NT2/D1 (cell line): ENCODE data around the gene COL1A1.

Experiments
- SUZ12 ChIP-seq: IDR thresholded peaks from 2 replicates; pipeline ENCODE4 v1.6.1; 2011; ENCODE audit not compliant: insufficient read length, insufficient read depth; ENCODE audit errors: extremely low read depth
- ZNF274 ChIP-seq: IDR thresholded peaks from 2 replicates; pipeline ENCODE4 v1.6.1; 2011; ENCODE audit warnings: mild to moderate bottlenecking, low read depth, low read length

DNA sequence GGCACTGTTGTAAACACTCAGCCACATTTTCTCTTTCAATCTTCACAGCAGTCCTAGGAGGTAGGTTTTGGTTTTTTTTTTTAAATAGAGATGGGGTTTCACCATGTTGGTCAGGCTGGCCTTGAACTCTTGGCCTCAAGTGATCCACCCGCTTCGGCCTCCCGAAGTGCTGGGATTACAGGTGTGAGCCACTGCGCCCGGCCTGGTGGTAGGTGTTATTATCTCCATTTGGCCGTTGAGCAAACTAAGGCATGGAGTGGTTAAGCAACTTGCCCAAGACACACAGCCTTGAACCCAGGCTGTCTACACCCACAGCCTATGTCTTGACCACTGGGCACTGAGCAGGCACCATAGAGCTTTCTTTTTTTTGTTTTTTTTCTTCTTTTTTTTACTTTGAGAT is 27.0 kb downstream of the COL1A1 start:
- TF ChIP-seq SUZ12, result no peak
- TF ChIP-seq ZNF274, result no peak
